Measurements from ENCODE around the gene AADAT. TPM values are rescaled to one million over a fixed set of nuclear protein-coding genes. Genes with fewer than 3 reads are reported as not detected.

The AADAT gene
- total RNA-seq, 2 donors from 2014 or later, result 1.5 to 1.6 TPM

Other genes with a start within 250 kb of the AADAT start
- gene MFAP3L, start 63.6 kb downstream of the AADAT start, total RNA-seq, result 1 to 10 TPM; 4.3 to 5.0 TPM

All from left cardiac atrium (tissue), 2 donors.